T-helper 1 cell treated with Interleukin-12 subunit alpha and Interleukin-12 subunit beta and Interleukin-4 antibody, amounts not matched to agents 30 μg/mL and 1 μg/mL, for 36 hours (primary cell): ENCODE measurements around the gene GAS7.
"Not testable (repeated sequence)": the region's sequence is repeated elsewhere in the genome, so short reads cannot be mapped to it uniquely, and the experiment has no call there.

ENCODE experiments used
- H3K27ac Mint-ChIP-seq: one replicate; pipeline ENCODE4 v1.8.0; 2021; ENCODE audit warnings: mild to moderate bottlenecking, mixed read lengths
- H3K27me3 Mint-ChIP-seq: one replicate; pipeline ENCODE4 v1.8.0; 2021; ENCODE audit warnings: low read depth, mixed read lengths
- H3K36me3 Mint-ChIP-seq: one replicate; pipeline ENCODE4 v1.8.0; 2021; ENCODE audit warnings: low read depth, mixed read lengths
- H3K4me1 Mint-ChIP-seq: one replicate; pipeline ENCODE4 v1.8.0; 2021; ENCODE audit warnings: low read depth, mixed read lengths
- H3K4me3 Mint-ChIP-seq: one replicate; pipeline ENCODE4 v1.8.0; 2021; ENCODE audit warnings: mild to moderate bottlenecking, moderate library complexity, mixed read lengths
- H3K9me3 Mint-ChIP-seq: one replicate; pipeline ENCODE4 v1.8.0; 2021; ENCODE audit warnings: mixed read lengths

GAS7 gene

GRCh38 chr17:10062691-10063385 is 135.6 kb downstream of the GAS7 start:
- no peak overlapping the region for H3K27ac Mint-ChIP-seq
- no peaks in the 10 kb centered on the region for H3K4me1 Mint-ChIP-seq
- no peaks in the 10 kb centered on the region for H3K27me3 Mint-ChIP-seq
- peaks cover 3% of the 10 kb centered on the region for H3K9me3 Mint-ChIP-seq
- no peaks in the 10 kb centered on the region for H3K36me3 Mint-ChIP-seq
- H3K4me3 Mint-ChIP-seq = no peak overlapping the region

- H3K36me3 Mint-ChIP-seq = no peaks in the 10 kb centered on the region
- H3K4me1 Mint-ChIP-seq = no peaks in the 10 kb centered on the region
- H3K27me3 Mint-ChIP-seq = no peaks in the 10 kb centered on the region
- H3K27ac Mint-ChIP-seq = no peak overlapping the region
- no peak overlapping the region for H3K4me3 Mint-ChIP-seq
- H3K9me3 Mint-ChIP-seq = peaks cover 3% of the 10 kb centered on the region
Observed at GRCh38 chr17:10061111-10061845, 137.1 kb downstream of the GAS7 start.

GRCh38 chr17:10060526-10060925 is 137.9 kb downstream of the GAS7 start:
- Mint-ChIP-seq H3K27me3 (no peaks in the 10 kb centered on the region), H3K4me3 (no peak overlapping the region), H3K36me3 (no peaks in the 10 kb centered on the region), H3K27ac (no peak overlapping the region), H3K9me3 (peaks cover under 1% of the 10 kb centered on the region), H3K4me1 (no peaks in the 10 kb centered on the region)

- no peak overlapping the region for H3K4me3 Mint-ChIP-seq
- H3K9me3 Mint-ChIP-seq = no peaks in the 10 kb centered on the region
- H3K4me1 Mint-ChIP-seq = no peaks in the 10 kb centered on the region
- no peak overlapping the region for H3K27ac Mint-ChIP-seq
- H3K36me3 Mint-ChIP-seq = no peaks in the 10 kb centered on the region
- H3K27me3 Mint-ChIP-seq = no peaks in the 10 kb centered on the region
Observed at GRCh38 chr17:10059684-10060211, 138.7 kb downstream of the GAS7 start.

GRCh38 chr17:10058921-10059683 is 139.3 kb downstream of the GAS7 start:
- H3K36me3 Mint-ChIP-seq = no peaks in the 10 kb centered on the region
- H3K27me3 Mint-ChIP-seq = no peaks in the 10 kb centered on the region
- H3K4me1 Mint-ChIP-seq = no peaks in the 10 kb centered on the region
- H3K4me3 Mint-ChIP-seq = no peak overlapping the region
- no peak overlapping the region for H3K27ac Mint-ChIP-seq
- H3K9me3 Mint-ChIP-seq = no peaks in the 10 kb centered on the region

- H3K36me3 Mint-ChIP-seq, H3K27ac Mint-ChIP-seq, H3K9me3 Mint-ChIP-seq, H3K27me3 Mint-ChIP-seq, H3K4me3 Mint-ChIP-seq, H3K4me1 Mint-ChIP-seq: not testable (repeated sequence)
Observed at GRCh38 chr17:10057466-10057865, 140.9 kb downstream of the GAS7 start.

- no peaks in the 10 kb centered on the region for H3K4me1 Mint-ChIP-seq
- H3K36me3 Mint-ChIP-seq = no peaks in the 10 kb centered on the region
- no peaks in the 10 kb centered on the region for H3K27me3 Mint-ChIP-seq
- H3K27ac Mint-ChIP-seq = no peak overlapping the region
- H3K4me3 Mint-ChIP-seq = no peak overlapping the region
- no peaks in the 10 kb centered on the region for H3K9me3 Mint-ChIP-seq
Observed at GRCh38 chr17:10055262-10055975, 143.0 kb downstream of the GAS7 start.

- no peaks in the 10 kb centered on the region for H3K27me3 Mint-ChIP-seq
- no peak overlapping the region for H3K27ac Mint-ChIP-seq
- H3K4me3 Mint-ChIP-seq = no peak overlapping the region
- H3K4me1 Mint-ChIP-seq = no peaks in the 10 kb centered on the region
- H3K36me3 Mint-ChIP-seq = no peaks in the 10 kb centered on the region
- H3K9me3 Mint-ChIP-seq = no peaks in the 10 kb centered on the region
Observed at GRCh38 chr17:10053782-10054540, 144.4 kb downstream of the GAS7 start.

GRCh38 chr17:10052106-10052813 is 146.1 kb downstream of the GAS7 start:
- no peaks in the 10 kb centered on the region for H3K9me3 Mint-ChIP-seq
- no peaks in the 10 kb centered on the region for H3K4me1 Mint-ChIP-seq
- H3K36me3 Mint-ChIP-seq = no peaks in the 10 kb centered on the region
- H3K27ac Mint-ChIP-seq = no peak overlapping the region
- no peak overlapping the region for H3K4me3 Mint-ChIP-seq
- H3K27me3 Mint-ChIP-seq = no peaks in the 10 kb centered on the region

GRCh38 chr17:10051112-10051511 is 147.3 kb downstream of the GAS7 start:
- no peak overlapping the region for H3K4me3 Mint-ChIP-seq
- no peaks in the 10 kb centered on the region for H3K9me3 Mint-ChIP-seq
- H3K36me3 Mint-ChIP-seq = no peaks in the 10 kb centered on the region
- no peak overlapping the region for H3K27ac Mint-ChIP-seq
- H3K27me3 Mint-ChIP-seq = no peaks in the 10 kb centered on the region
- H3K4me1 Mint-ChIP-seq = no peaks in the 10 kb centered on the region

GRCh38 chr17:10050597-10051101 is 147.8 kb downstream of the GAS7 start:
- Mint-ChIP-seq H3K4me1 (no peaks in the 10 kb centered on the region), H3K27ac (no peak overlapping the region), H3K4me3 (no peak overlapping the region), H3K27me3 (no peaks in the 10 kb centered on the region), H3K9me3 (no peaks in the 10 kb centered on the region), H3K36me3 (no peaks in the 10 kb centered on the region)

GRCh38 chr17:10048629-10049350 is 149.6 kb downstream of the GAS7 start:
- H3K4me1 Mint-ChIP-seq = no peaks in the 10 kb centered on the region
- no peak overlapping the region for H3K27ac Mint-ChIP-seq
- no peaks in the 10 kb centered on the region for H3K36me3 Mint-ChIP-seq
- H3K4me3 Mint-ChIP-seq = no peak overlapping the region
- no peaks in the 10 kb centered on the region for H3K27me3 Mint-ChIP-seq
- no peaks in the 10 kb centered on the region for H3K9me3 Mint-ChIP-seq
